H7 (cell line): Measurements from ENCODE around the gene METRN. TPM values are rescaled to one million over a fixed set of nuclear protein-coding genes. Genes with fewer than 3 reads are reported as not detected.
A peak's percentile ranks its signal among the peaks of the same experiment; 100 is the strongest.

Source experiments
- DNase-seq: peaks from one replicate; pipeline ENCODE4 v3.0.0; 2012
- H3K27me3 ChIP-seq: 2 replicates; pipeline ENCODE4 v1.6.0; 2011; ENCODE audit warnings: mild to moderate bottlenecking, low read length; ENCODE audit not compliant: control insufficient read depth, insufficient read depth
- H3K36me3 ChIP-seq: replicated peaks from 2 replicates; pipeline ENCODE4 v1.5.1; 2011; ENCODE audit warnings: low read length; ENCODE audit not compliant: control insufficient read depth, insufficient read depth
- H3K4me3 ChIP-seq: 2 replicates; pipeline ENCODE4 v1.5.1; 2011; ENCODE audit warnings: low read depth, mild to moderate bottlenecking, control low read depth, low read length, moderate library complexity; ENCODE audit not compliant: insufficient read depth
- total RNA-seq: library from RNA; depleted of rRNA; stranded (reverse); fragments of >200 nt; shearing (Covaris generic); gene quantifications from 2 replicates; pipeline ENCODE4 v1.2.3, GENCODE V29; 2014

Gene METRN
- total RNA-seq, 1 experiment from 2014 or later, result 49.6 TPM

GRCh38 chr16:694187-694862 is 20.6 kb upstream of the METRN start:
- H3K27me3 ChIP-seq, result peaks cover 62% of the 10 kb centered on the region
- peak overlapping the region; percentile 53 for H3K4me3 ChIP-seq
- no peaks in the 10 kb centered on the region for H3K36me3 ChIP-seq
- DNase-seq, result peak; percentile 90

GRCh38 chr16:694863-695354 is 20.0 kb upstream of the METRN start:
- Histone ChIP-seq H3K36me3 (no peaks in the 10 kb centered on the region), H3K4me3 (peak overlapping the region; percentile 53), H3K27me3 (peaks cover 67% of the 10 kb centered on the region)
- peak; percentile 98 for DNase-seq

GRCh38 chr16:695355-696089 is 19.4 kb upstream of the METRN start:
- Histone ChIP-seq H3K4me3 (peak overlapping the region; percentile 75), H3K36me3 (no peaks in the 10 kb centered on the region), H3K27me3 (peaks cover 73% of the 10 kb centered on the region)
- peak; percentile 84 for DNase-seq

GRCh38 chr16:698911-699671 is 15.8 kb upstream of the METRN start:
- Histone ChIP-seq H3K4me3 (no peak overlapping the region), H3K36me3 (no peaks in the 10 kb centered on the region), H3K27me3 (peaks cover 81% of the 10 kb centered on the region)
- no peak for DNase-seq

- peak; percentile 98 for DNase-seq
- Histone ChIP-seq H3K27me3 (peaks cover 78% of the 10 kb centered on the region), H3K36me3 (no peaks in the 10 kb centered on the region), H3K4me3 (0 out of 2 replicates have a peak overlapping the region, but pooled peaks have one; percentile 3)
Observed at GRCh38 chr16:700684-701584, 14.0 kb upstream of the METRN start.

GRCh38 chr16:702341-702740 is 12.6 kb upstream of the METRN start:
- no peak for DNase-seq
- Histone ChIP-seq H3K27me3 (peaks cover 84% of the 10 kb centered on the region), H3K4me3 (no peak overlapping the region), H3K36me3 (no peaks in the 10 kb centered on the region)

GRCh38 chr16:703406-703805 is 11.5 kb upstream of the METRN start:
- Histone ChIP-seq H3K4me3 (no peak overlapping the region), H3K27me3 (peaks cover 88% of the 10 kb centered on the region), H3K36me3 (no peaks in the 10 kb centered on the region)
- DNase-seq, result peak; percentile 69

GRCh38 chr16:704047-704446 is 10.9 kb upstream of the METRN start:
- DNase-seq, result no peak
- Histone ChIP-seq H3K4me3 (no peak overlapping the region), H3K36me3 (no peaks in the 10 kb centered on the region), H3K27me3 (peaks cover 91% of the 10 kb centered on the region)

GRCh38 chr16:704552-705380 is 10.2 kb upstream of the METRN start:
- Histone ChIP-seq H3K36me3 (no peaks in the 10 kb centered on the region), H3K27me3 (peaks cover 90% of the 10 kb centered on the region), H3K4me3 (peak overlapping the region; percentile 54; the same call in 1 of the 2 replicates)
- peak; percentile 86 for DNase-seq

GRCh38 chr16:705431-706188 is 9.3 kb upstream of the METRN start, which contains the start of gene FBXL16:
FBXL16 (minus strand) TSS chr16:705801; CDS start chr16:697405, 8,396 bp downstream.
- peak; percentile 95 for DNase-seq
- Histone ChIP-seq H3K4me3 (peak within 1 kb of the TSS; percentile 54), H3K27me3 (peaks cover 86% of the 10 kb centered on the region), H3K36me3 (no peaks in the 10 kb centered on the region)

- Histone ChIP-seq H3K36me3 (no peaks in the 10 kb centered on the region), H3K27me3 (peaks cover 81% of the 10 kb centered on the region), H3K4me3 (peak overlapping the region; percentile 44)
- DNase-seq, result peak; percentile 89
Observed at GRCh38 chr16:706189-707061, 8.5 kb upstream of the METRN start.

GRCh38 chr16:707062-707538 is 7.8 kb upstream of the METRN start:
- Histone ChIP-seq H3K27me3 (peaks cover 74% of the 10 kb centered on the region), H3K4me3 (no peak overlapping the region), H3K36me3 (no peaks in the 10 kb centered on the region)
- no peak for DNase-seq
